Suprapubic skin (tissue), 2 donors: Measurements from ENCODE around the gene SLC35A5.

ENCODE experiments used
- EP300 ChIP-seq: sonication (generic); formaldehyde crosslinking; IDR thresholded peaks from one replicate; pipeline ENCODE4 v1.6.1; 2017; ENCODE audit warnings: antibody characterized with exemption
- POLR2A ChIP-seq, 2 donors: fragments of 450-650 bp; IDR thresholded peaks; one replicate each; pipeline ENCODE4 v1.6.1; 2017; ENCODE audit warnings: antibody characterized with exemption in 2 of 2, mild to moderate bottlenecking in 2 of 2, moderate library complexity in 2 of 2

DNA sequence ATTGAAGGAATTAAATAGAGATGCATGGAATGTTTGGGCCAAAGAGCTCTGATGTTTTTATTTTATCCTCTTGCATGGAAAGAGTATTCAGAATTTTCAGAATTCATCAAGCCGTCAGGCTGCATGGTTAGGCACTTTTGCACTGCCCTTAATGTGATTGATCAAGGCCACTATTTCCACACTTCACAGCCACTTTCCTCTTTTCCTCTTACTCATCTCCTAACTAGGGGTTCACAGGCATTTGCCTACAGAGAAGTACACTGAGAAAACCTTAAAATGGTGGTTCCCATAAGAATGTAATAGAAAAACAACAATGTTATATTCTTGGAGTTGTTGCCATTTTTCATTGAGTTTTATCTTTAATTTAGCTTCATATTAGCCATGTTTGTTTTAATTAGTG is 10.9 kb downstream of the SLC35A5 start:
- TF ChIP-seq EP300 (no peak), POLR2A (IDR thresholded peaks at IDR 0.05) (no peak)
